ENCODE data around the gene WDR82.

DNA sequence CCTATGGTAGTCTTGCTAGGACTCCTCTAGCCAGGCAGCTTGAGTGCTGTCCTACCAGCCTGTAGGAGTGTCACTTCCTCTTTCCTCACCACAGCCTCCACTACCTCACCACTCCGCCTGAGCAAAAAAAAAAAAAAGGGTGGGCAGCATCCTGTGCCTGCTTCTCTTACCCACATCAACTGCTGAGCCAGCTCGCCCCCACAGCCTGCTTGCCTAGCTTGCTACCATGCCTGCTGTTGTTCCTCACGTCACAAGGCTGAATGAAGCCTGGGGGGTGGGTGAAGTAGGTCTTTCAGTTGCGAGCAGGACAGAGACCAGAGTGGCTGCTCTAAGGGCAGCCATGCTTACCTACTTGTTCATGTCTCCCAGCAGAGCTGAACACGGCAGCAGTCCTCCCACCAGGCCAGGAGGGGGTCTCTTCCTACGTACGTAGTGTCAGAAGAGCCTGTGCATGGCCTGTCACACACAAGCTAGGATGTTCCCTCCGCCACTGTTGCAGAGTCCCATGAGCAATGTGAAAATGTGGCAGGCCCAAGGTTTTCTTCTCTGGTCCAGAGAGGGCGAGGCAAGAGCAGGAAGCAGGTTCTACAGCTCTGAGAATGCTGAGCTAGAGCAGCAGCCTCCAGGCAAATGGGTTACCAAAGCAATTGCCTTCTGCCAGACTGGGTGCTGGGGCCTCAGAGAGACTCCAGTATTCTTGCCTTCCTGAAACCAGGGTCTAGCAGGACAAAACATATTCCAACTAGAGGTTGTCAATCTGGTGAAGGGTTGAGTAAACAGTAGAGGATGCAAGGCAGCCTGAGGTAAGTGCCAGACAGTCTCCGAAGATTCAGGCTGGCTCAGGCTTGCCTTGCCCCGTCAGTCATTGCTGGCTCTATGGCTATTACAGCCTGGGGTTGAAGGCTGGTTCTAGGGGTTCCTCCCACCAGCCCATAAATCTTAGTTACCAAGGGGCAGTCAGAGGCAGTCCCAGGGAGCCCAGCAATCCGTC is 24.8 kb downstream of the WDR82 start:
- TF ChIP-seq KDM4A (IDR thresholded peaks at IDR 0.05; ENCODE audit: low read depth, low read length, severe bottlenecking) (no peak), TEAD4 (IDR thresholded peaks at IDR 0.05; ENCODE audit: low read depth, low read length) (no peak)
- TF ChIP-seq, protein P1, sequence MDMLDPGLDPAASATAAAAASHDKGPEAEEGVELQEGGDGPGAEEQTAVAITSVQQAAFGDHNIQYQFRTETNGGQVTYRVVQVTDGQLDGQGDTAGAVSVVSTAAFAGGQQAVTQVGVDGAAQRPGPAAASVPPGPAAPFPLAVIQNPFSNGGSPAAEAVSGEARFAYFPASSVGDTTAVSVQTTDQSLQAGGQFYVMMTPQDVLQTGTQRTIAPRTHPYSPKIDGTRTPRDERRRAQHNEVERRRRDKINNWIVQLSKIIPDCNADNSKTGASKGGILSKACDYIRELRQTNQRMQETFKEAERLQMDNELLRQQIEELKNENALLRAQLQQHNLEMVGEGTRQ (IDR thresholded peaks at IDR 0.05; ENCODE audit: low read length), result no peak
- TF ChIP-seq, protein P2, sequence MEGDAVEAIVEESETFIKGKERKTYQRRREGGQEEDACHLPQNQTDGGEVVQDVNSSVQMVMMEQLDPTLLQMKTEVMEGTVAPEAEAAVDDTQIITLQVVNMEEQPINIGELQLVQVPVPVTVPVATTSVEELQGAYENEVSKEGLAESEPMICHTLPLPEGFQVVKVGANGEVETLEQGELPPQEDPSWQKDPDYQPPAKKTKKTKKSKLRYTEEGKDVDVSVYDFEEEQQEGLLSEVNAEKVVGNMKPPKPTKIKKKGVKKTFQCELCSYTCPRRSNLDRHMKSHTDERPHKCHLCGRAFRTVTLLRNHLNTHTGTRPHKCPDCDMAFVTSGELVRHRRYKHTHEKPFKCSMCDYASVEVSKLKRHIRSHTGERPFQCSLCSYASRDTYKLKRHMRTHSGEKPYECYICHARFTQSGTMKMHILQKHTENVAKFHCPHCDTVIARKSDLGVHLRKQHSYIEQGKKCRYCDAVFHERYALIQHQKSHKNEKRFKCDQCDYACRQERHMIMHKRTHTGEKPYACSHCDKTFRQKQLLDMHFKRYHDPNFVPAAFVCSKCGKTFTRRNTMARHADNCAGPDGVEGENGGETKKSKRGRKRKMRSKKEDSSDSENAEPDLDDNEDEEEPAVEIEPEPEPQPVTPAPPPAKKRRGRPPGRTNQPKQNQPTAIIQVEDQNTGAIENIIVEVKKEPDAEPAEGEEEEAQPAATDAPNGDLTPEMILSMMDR (IDR thresholded peaks at IDR 0.05; ENCODE audit: control extremely low read depth in 1 of 3, insufficient read depth in 1 of 3, low read depth in 1 of 3, low read length in 3 of 3), result no peak
